ENCODE measurements around the gene IL17RC.
"Not testable (repeated sequence)": the region's sequence is repeated elsewhere in the genome, so short reads cannot be mapped to it uniquely, and the experiment has no call there.

IL17RC gene

DNA sequence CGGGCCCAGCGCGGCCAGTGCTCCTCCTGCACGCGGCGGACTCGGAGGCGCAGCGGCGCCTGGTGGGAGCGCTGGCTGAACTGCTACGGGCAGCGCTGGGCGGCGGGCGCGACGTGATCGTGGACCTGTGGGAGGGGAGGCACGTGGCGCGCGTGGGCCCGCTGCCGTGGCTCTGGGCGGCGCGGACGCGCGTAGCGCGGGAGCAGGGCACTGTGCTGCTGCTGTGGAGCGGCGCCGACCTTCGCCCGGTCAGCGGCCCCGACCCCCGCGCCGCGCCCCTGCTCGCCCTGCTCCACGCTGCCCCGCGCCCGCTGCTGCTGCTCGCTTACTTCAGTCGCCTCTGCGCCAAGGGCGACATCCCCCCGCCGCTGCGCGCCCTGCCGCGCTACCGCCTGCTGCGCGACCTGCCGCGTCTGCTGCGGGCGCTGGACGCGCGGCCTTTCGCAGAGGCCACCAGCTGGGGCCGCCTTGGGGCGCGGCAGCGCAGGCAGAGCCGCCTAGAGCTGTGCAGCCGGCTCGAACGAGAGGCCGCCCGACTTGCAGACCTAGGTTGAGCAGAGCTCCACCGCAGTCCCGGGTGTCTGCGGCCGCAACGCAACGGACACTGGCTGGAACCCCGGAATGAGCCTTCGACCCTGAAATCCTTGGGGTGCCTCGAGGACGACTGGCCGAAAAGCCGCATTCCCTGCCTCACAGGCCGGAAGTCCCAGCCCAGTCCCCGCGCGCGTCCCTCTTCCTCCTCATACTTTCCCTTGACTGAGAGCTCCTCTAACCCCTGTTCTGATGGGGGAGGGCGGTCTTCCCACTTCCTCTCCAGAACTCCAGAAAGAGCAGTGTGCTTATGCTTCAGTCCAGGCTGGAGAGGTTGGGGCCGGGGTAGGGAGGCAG, 1.4 kb upstream of the IL17RC start:
- peak; percentile 37 for DNase-seq (ENCODE audit: low spot score)

DNA sequence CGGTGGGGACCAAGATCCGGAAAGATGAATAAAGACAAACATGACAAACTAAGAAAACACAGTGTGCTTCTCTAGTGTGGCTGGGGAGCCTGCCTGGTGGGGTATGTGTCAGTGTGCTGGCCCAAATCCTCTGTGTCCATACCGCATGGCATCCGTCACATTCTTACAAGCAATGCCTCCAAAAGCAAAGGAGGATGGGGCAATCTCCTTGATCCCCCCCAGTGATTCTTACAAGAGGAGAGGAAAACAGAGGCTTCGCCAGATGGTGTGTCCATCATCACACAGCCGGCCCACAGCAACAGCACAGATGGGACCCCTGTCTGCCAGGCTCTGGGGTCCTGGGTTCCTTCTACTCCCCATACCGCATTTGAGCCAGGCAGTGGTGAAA, 558 bp upstream of the IL17RC start:
- DNase-seq (ENCODE audit: low spot score), result no peak

DNA sequence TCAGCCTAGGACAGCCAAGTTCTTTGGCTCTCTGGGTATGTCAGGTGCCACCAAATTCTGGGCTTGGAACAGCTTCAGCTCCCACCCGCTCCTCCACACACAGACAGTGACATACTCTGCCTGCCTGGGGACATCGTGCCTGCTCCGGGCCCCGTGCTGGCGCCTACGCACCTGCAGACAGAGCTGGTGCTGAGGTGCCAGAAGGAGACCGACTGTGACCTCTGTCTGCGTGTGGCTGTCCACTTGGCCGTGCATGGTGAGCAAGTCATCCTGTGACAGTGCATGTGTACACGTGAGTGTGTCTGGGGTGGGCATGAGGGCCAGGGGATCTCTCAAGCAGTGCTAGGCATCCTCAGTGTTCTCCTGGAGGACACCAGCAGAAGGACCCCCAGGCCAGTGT, 922 bp downstream of the IL17RC start:
- DNase-seq (ENCODE audit: low spot score), result no peak

DNA sequence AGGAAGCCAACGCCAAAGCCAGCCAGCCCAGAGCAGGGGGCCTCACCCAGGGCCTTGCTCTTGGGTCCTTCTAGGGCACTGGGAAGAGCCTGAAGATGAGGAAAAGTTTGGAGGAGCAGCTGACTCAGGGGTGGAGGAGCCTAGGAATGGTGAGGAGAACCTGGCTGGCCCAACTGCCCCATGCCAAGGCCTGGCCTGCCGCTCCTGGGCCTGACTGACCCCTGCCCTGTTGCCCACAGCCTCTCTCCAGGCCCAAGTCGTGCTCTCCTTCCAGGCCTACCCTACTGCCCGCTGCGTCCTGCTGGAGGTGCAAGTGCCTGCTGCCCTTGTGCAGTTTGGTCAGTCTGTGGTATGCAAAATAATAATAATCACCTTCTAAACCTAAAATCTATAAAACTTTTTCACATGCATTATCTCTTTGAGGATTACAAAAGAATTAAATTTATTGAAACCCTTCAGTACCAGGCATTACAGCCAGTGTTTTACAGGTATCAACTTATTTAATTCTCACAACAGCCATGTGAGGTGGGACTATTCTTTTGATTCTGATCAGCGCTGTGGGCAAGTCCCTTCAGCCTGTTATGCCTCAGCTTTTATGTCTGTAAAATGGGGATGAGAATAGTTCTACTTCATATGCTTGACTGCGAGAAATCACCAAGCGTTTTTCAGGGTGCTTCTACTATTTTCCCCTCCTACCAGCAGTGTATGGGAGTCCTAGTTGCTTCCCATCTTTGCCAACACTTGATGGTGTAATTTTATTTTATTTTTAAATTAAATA, 1.6 kb downstream of the IL17RC start:
- DNase-seq (ENCODE audit: low spot score), result no peak

- DNase-seq (ENCODE audit: low spot score), result no peak
These were observed 11.3 kb downstream of the IL17RC start for GRCh38 chr3:9928158-9928557.

GRCh38 chr3:9930804-9931418, 14.0 kb downstream of the IL17RC start:
- DNase-seq (ENCODE audit: low spot score), result no peak

GRCh38 chr3:9932535-9932842, 15.6 kb downstream of the IL17RC start:
- DNase-seq (ENCODE audit: low spot score), result no peak

- peak; percentile 61 for DNase-seq (ENCODE audit: low spot score)
These were observed 16.1 kb downstream of the IL17RC start for GRCh38 chr3:9932843-9933560.

DNA sequence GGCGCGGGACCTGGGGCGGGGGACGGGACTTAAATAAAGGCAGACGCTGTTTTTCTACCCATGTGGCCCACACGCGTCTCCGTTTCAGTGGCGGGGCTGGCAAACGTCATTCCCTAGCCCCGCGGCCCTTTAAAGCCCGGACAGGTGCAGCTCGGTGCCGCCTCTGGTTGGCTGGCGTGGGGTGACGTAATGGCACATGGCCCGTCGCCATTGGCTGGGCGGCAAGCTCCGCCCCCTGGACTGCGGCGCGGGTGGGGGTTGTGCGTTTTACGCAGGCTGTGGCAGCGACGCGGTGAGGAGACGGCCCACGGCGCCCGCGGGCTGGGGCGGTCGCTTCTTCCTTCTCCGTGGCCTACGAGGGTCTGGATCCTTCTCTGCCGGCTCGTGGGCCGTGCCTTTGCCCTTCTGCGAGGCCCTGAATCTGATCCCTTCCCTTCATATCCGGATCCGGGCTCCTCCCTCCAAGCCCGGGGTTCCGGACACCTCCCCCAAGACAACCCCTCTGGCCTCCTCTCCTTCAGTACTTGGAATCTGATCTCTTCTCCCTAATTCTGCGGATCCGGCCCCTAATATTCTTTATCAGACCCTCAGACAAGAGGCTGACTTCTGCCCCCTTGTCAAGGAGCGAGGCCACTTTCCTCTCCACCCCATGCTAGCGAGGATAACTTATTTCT, 16.8 kb downstream of the IL17RC start, which contains the start of gene CRELD1:
CRELD1 (plus strand) TSS at position 274 of the 674 bp plus-strand sequence. CDS start 605 bp downstream, outside the sequence.
- DNase-seq (ENCODE audit: low spot score), result peak; percentile 94

DNA sequence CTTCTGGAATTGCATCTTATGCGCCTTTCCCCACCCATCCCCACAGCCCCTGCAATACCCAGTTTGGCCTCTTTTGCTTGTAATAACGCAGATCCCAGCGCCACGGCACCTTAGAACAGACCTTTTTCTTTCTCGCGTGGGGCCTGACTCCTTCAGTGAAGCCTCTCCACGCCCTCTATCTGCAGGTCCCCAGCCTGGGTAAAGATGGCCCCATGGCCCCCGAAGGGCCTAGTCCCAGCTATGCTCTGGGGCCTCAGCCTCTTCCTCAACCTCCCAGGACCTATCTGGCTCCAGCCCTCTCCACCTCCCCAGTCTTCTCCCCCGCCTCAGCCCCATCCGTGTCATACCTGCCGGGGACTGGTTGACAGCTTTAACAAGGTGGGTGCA, 17.3 kb downstream of the IL17RC start:
- DNase-seq (ENCODE audit: low spot score), result no peak

GRCh38 chr3:9934993-9935392, 18.1 kb downstream of the IL17RC start:
- DNase-seq (ENCODE audit: low spot score), result no peak

DNA sequence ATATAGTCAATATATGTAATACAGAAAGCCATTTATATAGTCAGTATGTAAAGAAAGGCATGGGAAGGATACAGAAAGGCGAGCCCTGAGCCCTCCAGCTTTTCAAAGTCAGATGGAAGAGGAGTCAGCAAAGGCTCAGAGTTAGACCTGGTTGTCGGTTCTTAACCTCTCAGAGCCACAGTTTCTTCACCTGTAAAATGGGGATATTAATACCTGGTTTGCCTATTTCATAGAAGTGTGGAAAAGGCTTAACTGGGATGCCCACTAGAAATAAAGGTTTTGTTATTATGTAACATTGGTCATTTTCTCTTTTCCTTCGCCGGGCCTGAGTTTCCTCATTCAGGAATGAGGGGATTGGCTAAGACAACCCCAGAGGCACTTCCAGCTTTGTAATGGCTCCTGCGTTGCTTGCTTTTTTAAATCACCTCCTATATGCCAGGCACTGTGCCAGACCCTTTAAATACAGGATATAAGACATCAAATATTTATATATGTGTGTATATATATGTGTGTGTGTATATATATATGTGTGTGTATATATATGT, 19.1 kb downstream of the IL17RC start:
- DNase-seq (ENCODE audit: low spot score), result no peak

- DNase-seq (ENCODE audit: low spot score), result no peak
These were observed 20.8 kb downstream of the IL17RC start for GRCh38 chr3:9937486-9938238.

- DNase-seq (ENCODE audit: low spot score), result no peak
These were observed 22.1 kb downstream of the IL17RC start for GRCh38 chr3:9938966-9939365.

- not testable (repeated sequence) for DNase-seq (ENCODE audit: low spot score)
These were observed 23.0 kb downstream of the IL17RC start for GRCh38 chr3:9939906-9940305.

GRCh38 chr3:9940746-9941145, 23.8 kb downstream of the IL17RC start:
- DNase-seq (ENCODE audit: low spot score), result no peak

GRCh38 chr3:9942164-9942563, 25.3 kb downstream of the IL17RC start:
- DNase-seq (ENCODE audit: low spot score), result no peak

DNA sequence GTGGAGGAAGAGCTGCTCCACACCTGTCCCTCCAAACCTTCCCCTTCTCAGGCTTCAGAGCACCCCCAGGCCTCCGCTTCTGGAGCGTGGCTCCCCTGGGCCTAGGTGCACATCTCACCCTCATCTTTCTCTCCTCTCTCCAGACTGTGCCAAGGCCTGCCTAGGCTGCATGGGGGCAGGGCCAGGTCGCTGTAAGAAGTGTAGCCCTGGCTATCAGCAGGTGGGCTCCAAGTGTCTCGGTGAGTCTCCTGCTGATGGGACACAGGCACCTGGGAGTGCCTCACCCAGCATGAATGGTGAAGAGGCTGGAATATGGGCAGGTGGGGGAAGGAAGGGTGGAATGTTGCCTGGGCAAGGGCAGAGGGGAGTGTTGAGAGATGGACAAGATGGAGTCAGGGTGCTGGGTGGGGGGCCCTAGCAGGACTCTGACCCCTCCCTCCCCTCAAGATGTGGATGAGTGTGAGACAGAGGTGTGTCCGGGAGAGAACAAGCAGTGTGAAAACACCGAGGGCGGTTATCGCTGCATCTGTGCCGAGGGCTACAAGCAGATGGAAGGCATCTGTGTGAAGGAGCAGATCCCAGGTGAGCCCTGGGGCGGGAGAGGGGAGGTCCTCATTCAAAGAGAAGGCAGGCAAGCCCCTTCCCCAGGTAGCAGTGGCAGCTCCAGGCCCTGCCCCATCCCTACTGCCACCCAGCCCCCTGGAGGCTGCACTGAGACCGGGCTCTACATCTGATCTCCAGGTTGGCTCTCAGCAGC, 26.2 kb downstream of the IL17RC start:
- DNase-seq (ENCODE audit: low spot score), result no peak

DNA sequence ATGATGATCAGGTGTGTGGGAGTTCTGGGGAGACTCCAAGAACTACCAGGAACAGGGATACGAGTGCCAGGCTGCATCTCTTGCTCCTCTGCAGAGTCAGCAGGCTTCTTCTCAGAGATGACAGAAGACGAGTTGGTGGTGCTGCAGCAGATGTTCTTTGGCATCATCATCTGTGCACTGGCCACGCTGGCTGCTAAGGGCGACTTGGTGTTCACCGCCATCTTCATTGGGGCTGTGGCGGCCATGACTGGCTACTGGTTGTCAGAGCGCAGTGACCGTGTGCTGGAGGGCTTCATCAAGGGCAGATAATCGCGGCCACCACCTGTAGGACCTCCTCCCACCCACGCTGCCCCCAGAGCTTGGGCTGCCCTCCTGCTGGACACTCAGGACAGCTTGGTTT, 27.4 kb downstream of the IL17RC start:
- no peak for DNase-seq (ENCODE audit: low spot score)

DNA sequence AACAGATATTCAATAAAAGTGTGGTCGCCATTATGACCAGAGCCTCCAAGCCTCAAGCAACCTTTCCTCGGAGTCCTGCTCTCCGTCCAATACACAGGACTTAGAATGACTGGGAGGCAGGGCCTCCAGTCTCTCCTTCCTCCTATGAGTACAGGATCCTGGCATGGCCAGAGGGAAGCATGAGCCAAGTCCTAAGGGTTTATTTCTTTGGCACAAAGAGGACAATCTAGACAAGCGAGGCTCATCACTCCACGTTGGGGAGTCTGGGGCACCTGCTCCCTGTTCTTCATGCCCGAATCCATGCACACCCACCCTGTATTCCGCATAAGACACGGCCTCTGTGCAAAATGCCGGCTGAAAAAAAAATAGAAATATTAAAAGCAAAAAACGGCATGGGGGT, 28.5 kb downstream of the IL17RC start:
- DNase-seq (ENCODE audit: low spot score), result peak; percentile 26
